Right atrium auricular region (tissue), 2 donors: ENCODE results near the gene CDK15. TPM values are rescaled to one million over a fixed set of nuclear protein-coding genes. Genes with fewer than 3 reads are reported as not detected.

Experiments
- DNase-seq: peaks from one replicate; pipeline ENCODE4 v3.0.0-alpha.2; 2019; ENCODE audit warnings: low spot score
- H3K27ac ChIP-seq, 2 donors: fragments of 200-600 bp; sonication (generic); 1 replicate in 1 of 2; 2 replicates in 1 of 2; pipeline ENCODE4 v1.5.1; 2016 to 2019
- H3K27me3 ChIP-seq, 2 donors: fragments of 200-600 bp; sonication (generic); one replicate each; pipeline versions ENCODE4 v1.5.1 to v1.6.0; 2017 to 2019
- H3K36me3 ChIP-seq: fragments of 200-600 bp; sonication (generic); one replicate; pipeline ENCODE4 v1.5.1; 2016
- H3K4me1 ChIP-seq, 2 donors: fragments of 200-600 bp; sonication (generic); one replicate each; pipeline versions ENCODE4 v1.5.1 to v1.6.0; 2017 to 2019
- H3K4me3 ChIP-seq, 2 donors: fragments of 200-600 bp; sonication (generic); 1 replicate in 1 of 2; 2 replicates in 1 of 2; pipeline ENCODE4 v1.5.1; 2017 to 2019; ENCODE audit warnings: mild to moderate bottlenecking in 1 of 2, moderate library complexity in 1 of 2
- H3K9me3 ChIP-seq, 2 donors: fragments of 200-600 bp; sonication (generic); one replicate each; pipeline ENCODE4 v1.5.1; 2019
- total RNA-seq, 2 donors: library from RNA; depleted of rRNA; stranded (reverse); fragments of >200 nt; gene quantifications; one replicate each; pipeline ENCODE4 v1.1.0, GENCODE V29; 2016
- TF ChIP-seq, protein P1 (sequence below), 2 donors: fragments of 200-600 bp; sonication (generic); IDR thresholded peaks; one replicate each; pipeline ENCODE4 v1.5.1; 2019; ENCODE audit warnings: antibody characterized with exemption in 2 of 2

Gene CDK15
- total RNA-seq, 2 donors from 2014 or later = not detected

GRCh38 chr2:201880993-201881611 lies 74.8 kb downstream of the CDK15 start:
- Histone ChIP-seq H3K4me3 (no peak overlapping the region), H3K27me3 (no peaks in the 10 kb centered on the region), H3K36me3 (no peaks in the 10 kb centered on the region), H3K9me3 (no peaks in the 10 kb centered on the region), H3K4me1 (peaks cover 0 to 36% of the 10 kb centered on the region in 2 donors), H3K27ac (no peak overlapping the region)
- no peak for DNase-seq
- TF ChIP-seq, protein P1, sequence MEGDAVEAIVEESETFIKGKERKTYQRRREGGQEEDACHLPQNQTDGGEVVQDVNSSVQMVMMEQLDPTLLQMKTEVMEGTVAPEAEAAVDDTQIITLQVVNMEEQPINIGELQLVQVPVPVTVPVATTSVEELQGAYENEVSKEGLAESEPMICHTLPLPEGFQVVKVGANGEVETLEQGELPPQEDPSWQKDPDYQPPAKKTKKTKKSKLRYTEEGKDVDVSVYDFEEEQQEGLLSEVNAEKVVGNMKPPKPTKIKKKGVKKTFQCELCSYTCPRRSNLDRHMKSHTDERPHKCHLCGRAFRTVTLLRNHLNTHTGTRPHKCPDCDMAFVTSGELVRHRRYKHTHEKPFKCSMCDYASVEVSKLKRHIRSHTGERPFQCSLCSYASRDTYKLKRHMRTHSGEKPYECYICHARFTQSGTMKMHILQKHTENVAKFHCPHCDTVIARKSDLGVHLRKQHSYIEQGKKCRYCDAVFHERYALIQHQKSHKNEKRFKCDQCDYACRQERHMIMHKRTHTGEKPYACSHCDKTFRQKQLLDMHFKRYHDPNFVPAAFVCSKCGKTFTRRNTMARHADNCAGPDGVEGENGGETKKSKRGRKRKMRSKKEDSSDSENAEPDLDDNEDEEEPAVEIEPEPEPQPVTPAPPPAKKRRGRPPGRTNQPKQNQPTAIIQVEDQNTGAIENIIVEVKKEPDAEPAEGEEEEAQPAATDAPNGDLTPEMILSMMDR (IDR thresholded peaks at IDR 0.05) = no peak

DNA sequence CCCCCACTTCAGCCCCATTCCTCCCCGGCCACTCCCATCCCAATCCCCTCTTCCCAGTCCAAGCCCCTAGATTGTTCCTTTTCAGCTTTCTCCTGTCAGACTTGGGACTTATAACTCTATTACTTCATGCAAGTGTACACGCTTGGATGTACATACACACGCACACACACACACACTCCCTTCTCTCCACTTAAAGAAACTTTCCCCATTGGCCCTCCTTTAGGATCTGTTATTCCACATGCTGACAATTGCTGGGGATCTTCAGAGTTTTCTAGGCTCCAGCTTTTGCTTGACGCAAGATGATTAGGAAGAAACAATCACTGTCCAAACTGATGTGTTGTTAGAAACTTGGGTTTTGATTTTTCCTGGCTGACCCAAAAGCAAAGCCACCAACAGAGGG lies 75.4 kb downstream of the CDK15 start:
- H3K4me3 ChIP-seq = no peak overlapping the region
- peaks cover 0 to 36% of the 10 kb centered on the region in 2 donors for H3K4me1 ChIP-seq
- no peaks in the 10 kb centered on the region for H3K36me3 ChIP-seq
- no peak overlapping the region for H3K27ac ChIP-seq
- TF ChIP-seq, protein P1 (IDR thresholded peaks at IDR 0.05) = no peak
- DNase-seq = no peak
- no peaks in the 10 kb centered on the region for H3K27me3 ChIP-seq
- H3K9me3 ChIP-seq = no peaks in the 10 kb centered on the region

DNA sequence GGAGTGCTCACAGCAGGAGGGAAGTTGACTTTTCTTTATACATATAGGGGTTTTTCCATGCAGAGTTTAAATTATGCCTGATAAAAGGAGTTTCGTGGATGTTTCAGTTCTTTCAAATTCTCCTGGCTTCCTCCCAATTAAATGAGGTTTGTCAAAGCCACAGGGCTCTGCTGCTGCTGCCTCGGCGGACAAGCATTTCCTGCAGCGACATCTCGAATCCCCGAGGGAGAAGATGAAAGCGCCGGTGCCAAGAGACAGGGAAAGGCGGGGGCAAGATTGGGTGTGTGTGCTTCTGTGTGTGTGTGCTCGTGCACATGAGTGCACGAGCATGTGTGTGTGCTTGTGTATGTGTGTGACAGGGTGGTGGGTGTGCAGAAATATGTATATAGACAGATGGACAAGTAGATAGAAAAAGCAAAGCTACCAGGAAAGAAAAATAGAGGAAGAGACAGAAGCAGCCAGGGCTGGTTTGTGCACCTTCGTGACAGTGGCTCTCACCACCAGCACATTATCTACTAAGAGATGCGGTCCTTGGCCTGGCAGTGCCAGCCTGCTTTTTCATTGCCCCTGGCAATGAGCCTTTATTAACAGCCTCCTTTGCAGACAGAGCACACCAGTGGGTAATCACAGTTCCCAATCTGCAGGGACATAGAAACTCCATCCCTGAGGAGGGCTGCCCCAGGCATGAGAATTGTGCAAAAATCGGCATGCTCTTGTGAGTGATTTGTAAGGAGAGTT lies 76.2 kb downstream of the CDK15 start:
- H3K27me3 ChIP-seq = no peaks in the 10 kb centered on the region
- no peaks in the 10 kb centered on the region for H3K36me3 ChIP-seq
- H3K4me3 ChIP-seq = no peak overlapping the region
- H3K4me1 ChIP-seq = peaks cover 0 to 36% of the 10 kb centered on the region in 2 donors
- no peak for DNase-seq
- TF ChIP-seq, protein P1 (IDR thresholded peaks at IDR 0.05) = no peak
- H3K27ac ChIP-seq = no peak overlapping the region
- H3K9me3 ChIP-seq = no peaks in the 10 kb centered on the region

- H3K27me3 ChIP-seq = no peaks in the 10 kb centered on the region
- peak overlapping the region; percentile 47 to 48 for H3K27ac ChIP-seq
- TF ChIP-seq, protein P1 (IDR thresholded peaks at IDR 0.05) = peak in 1 of 2 donors; percentile 19
- H3K4me3 ChIP-seq = no peak overlapping the region
- no peak for DNase-seq
- H3K4me1 ChIP-seq = peaks cover 0 to 36% of the 10 kb centered on the region in 2 donors
- H3K36me3 ChIP-seq = no peaks in the 10 kb centered on the region
- H3K9me3 ChIP-seq = no peaks in the 10 kb centered on the region
Observed at GRCh38 chr2:201883606-201884369, 77.5 kb downstream of the CDK15 start.

GRCh38 chr2:201886504-201886903 lies 80.2 kb downstream of the CDK15 start:
- H3K9me3 ChIP-seq = no peaks in the 10 kb centered on the region
- no peak overlapping the region for H3K27ac ChIP-seq
- H3K4me3 ChIP-seq = no peak overlapping the region
- no peaks in the 10 kb centered on the region for H3K36me3 ChIP-seq
- TF ChIP-seq, protein P1 (IDR thresholded peaks at IDR 0.05) = no peak
- no peak for DNase-seq
- H3K27me3 ChIP-seq = no peaks in the 10 kb centered on the region
- H3K4me1 ChIP-seq = peaks cover 0 to 26% of the 10 kb centered on the region in 2 donors
